ENCODE measurements around the gene ARHGAP31. TPM values are rescaled to one million over a fixed set of nuclear protein-coding genes. Genes with fewer than 3 reads are reported as not detected.

ARHGAP31 gene
- total and polyA plus RNA-seq, 10 of the 15 experiments (the other 5 are each of a cell fraction or from before 2014, with no cell fraction given), result 0.97 to 29.8 (median 10.3) TPM

- TF ChIP-seq PBX3 (IDR thresholded peaks at IDR 0.05; ENCODE audit: insufficient replicate concordance, low read depth, low read length) (no peak), JUND (IDR thresholded peaks at IDR 0.05; ENCODE audit: low read depth, low read length) (no peak), KDM1A (IDR thresholded peaks at IDR 0.05; ENCODE audit: borderline replicate concordance) (no peak), WRNIP1 (IDR thresholded peaks at IDR 0.05; ENCODE audit: borderline replicate concordance, low read depth, low read length) (no peak)
These were observed 48.4 kb upstream of the ARHGAP31 start (continued) for GRCh38 chr3:119245778-119246177.

- Histone ChIP-seq H3K9ac (ENCODE audit: control insufficient read depth, insufficient read depth, low read length) (no peak overlapping the region), H3K27ac (ENCODE audit: control insufficient read depth, insufficient read depth) (no peak overlapping the region), H3K79me2 (ENCODE audit: control insufficient read depth, insufficient read depth, low read length) (no peaks in the 10 kb centered on the region), H3K4me3 (no peak overlapping the region), H3K4me2 (ENCODE audit: control insufficient read depth, insufficient read depth) (no peak overlapping the region), H3K9me3 (replicated peaks; ENCODE audit: control insufficient read depth, insufficient read depth, low read length) (peaks cover 2% of the 10 kb centered on the region; the same call in 1 of the 3 replicates), H3K36me3 (ENCODE audit: control insufficient read depth in 2 of 2, insufficient read depth in 2 of 2, low read length in 1 of 2) (no peaks in the 10 kb centered on the region), H3K27me3 (replicated peaks in 1 of 2; ENCODE audit: control insufficient read depth in 2 of 2, insufficient read depth in 2 of 2, low read length in 1 of 2) (no peaks in the 10 kb centered on the region), H2AFZ (ENCODE audit: control insufficient read depth, low read depth, low read length) (no peak overlapping the region), H4K20me1 (ENCODE audit: control insufficient read depth, insufficient read depth) (no peaks in the 10 kb centered on the region), H3K4me1 (ENCODE audit: control insufficient read depth, insufficient read depth, low read length) (peaks cover 10% of the 10 kb centered on the region; the same call in 1 of the 2 replicates)
- no peak for FAIRE-seq
- ChIA-PET SMC1A (ENCODE audit: uncharacterized antibody, unreplicated experiment) (no interaction called here), RAD21 (ENCODE audit: unreplicated experiment) (no interaction called here), POLR2A (no interaction called here), CTCF (no interaction called here)
- no peak for DNase-seq (ENCODE audit: low read depth, low spot score)
- BruUV-seq (replicated peaks), result no TSS peak
- WGBS (ENCODE audit: insufficient coverage, insufficient replicate concordance, low lambda C conversion rate, missing lambda C conversion rate), result 98% methylated on average over 2 of the region's 2 CpGs
- intact Hi-C loops (cut with micrococcal nuclease; ENCODE audit: unreplicated experiment), result no loop called here
- no peak for ATAC-seq
- TF ChIP-seq CHD1 (IDR thresholded peaks at IDR 0.05; ENCODE audit: low read depth, low read length), result no peak
- in situ Hi-C loops (cut with MboI), result no loop called here
These were observed 39.0 kb upstream of the ARHGAP31 start for GRCh38 chr3:119255214-119255613.
